ENCODE results near the gene PPIP5K2.
"Not testable (repeated sequence)": the region's sequence is repeated elsewhere in the genome, so short reads cannot be mapped to it uniquely, and the experiment has no call there.

The PPIP5K2 gene

DNA sequence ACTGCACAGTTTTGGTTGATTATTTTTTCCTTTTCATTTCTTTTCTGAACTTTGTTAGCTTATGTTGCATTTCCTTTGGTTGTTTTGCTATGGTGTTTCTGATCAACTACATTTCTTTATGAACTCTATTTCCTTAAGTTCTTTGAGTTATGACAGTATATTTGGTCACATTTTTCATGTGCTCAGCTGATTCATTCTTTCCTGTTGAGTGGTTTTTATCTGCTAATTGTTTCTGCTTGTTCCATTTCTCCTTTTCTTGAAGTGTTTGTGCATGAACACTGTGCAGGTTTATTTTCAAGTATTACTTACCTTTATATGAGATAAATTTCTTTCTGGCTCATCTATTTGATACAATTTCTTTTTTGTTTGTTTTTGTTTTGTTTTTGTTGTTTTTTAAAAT, 87.6 kb downstream of the PPIP5K2 start:
- DNase-seq (ENCODE audit: low read depth, low spot score): no peak

DNA sequence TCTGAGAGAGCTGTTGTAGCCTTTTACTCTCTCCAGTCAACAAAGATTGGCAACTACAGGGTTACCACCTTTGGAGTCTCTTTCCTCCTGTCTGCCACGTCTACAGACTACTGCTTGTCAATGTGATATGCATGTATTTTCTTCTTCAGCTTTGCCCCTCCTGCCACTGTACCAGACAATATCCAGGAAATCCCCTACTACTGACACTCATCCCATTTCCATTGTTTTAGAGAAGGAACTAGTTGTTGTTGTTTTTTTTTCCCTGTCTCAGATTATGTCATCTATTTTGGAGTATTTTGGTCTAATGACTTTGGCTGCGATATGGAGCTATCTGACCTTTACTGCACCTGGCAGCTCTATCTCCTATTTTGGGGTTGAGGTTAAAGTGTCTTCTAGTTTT, 88.4 kb downstream of the PPIP5K2 start:
- DNase-seq (ENCODE audit: low read depth, low spot score): no peak

DNA sequence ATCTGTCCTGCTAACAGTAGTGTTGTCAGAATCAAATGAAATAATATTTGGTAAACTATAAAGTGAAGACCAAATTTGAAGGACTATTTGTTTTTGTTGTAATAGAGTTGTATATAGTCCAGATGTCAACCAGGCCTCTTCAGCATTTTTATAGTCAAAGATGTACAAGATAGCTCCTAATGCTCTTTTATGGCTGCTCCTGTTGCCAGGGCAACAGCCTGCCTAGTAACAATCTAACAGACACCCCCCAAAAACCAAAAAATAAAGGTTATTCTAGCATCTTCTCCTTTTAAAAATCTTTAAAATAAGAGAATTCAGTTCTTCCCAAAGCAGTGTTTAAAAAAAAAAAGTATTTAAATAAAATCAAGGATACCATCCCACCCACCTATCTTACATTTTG, 89.0 kb downstream of the PPIP5K2 start:
- DNase-seq (ENCODE audit: low read depth, low spot score): no peak

DNA sequence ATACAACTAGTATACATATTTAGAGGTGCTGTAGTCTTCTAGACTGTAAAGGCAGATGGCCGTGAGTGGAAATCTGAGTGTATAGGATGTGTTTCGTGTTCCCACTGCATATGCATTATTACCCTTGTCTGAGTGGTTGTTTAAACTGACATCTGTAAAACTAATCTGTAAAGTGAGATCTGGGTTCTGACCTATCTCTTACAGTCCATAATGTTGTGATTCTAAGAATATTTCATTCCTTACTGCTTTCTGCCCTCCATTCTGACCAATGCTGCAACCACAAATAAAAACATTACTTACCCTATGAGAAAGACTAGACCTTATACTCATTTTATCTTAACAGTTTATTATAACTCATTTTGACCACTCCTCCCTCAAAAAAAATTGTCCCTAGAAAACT, 90.9 kb downstream of the PPIP5K2 start:
- DNase-seq (ENCODE audit: low read depth, low spot score): no peak

DNA sequence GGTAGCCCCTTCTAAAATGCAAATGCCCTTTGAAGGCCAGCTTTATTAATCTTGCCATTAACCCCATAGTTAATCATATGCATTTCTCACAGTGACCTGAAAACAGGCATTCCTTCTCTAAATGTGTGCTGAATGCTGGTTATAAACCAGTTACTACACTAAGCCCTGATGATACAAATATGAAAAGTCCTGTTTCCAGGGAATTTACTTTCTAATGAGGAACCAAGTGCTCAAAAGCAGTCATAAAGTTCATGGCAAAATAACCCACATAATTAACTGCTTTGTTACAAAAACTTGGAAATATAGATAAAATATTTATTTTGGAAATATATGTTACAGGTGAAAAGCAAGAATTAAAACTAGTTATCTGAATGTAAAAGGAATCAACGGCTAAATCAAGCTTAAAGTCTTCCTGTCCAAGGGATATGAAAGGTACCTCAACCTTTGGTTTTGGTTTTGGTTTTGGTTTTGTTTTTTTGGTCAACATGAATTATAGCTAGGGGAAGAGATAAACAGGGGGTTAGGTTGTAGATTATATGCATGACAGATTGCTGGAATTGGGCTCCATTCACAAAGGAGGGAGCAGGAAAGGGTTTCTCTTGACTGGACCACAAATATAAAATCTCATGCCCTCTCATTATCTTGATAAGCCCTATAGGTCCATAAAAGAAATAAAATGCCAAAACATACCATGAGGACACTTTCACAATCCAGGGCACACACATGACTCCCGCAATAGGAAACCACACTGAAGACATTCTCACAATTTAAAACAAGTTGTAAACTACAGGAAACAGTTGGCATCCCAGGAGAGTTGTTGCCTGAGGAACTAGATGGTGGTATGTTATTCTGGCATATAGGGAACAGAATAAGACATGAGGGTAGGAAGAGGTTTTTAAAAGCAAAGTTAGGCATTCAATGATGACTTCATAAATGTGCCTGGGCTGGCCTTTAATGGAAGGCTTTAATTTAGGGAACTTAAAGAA, 91.8 kb downstream of the PPIP5K2 start:
- no peak for DNase-seq (ENCODE audit: low read depth, low spot score)

DNA sequence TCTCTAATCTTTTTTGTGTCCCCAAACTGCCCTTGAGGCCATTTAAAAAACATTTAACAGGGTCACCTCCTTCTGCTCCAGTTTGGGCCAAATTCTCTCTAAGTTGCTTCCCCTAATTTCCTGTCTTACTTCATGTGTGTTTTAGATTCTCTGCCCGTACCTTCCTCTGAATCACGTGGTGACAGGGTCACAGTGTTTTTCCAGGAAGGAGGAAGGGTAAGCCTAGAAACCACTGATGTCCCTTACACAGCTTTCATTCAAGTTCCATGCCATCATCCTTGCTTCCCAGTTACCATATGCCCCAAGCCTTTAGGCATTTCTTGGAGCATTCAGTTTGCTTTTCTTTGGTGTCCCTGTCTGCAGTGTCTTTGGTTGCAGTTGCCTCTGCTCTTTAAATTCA, 96.0 kb downstream of the PPIP5K2 start:
- no peak for DNase-seq (ENCODE audit: low read depth, low spot score)

DNA sequence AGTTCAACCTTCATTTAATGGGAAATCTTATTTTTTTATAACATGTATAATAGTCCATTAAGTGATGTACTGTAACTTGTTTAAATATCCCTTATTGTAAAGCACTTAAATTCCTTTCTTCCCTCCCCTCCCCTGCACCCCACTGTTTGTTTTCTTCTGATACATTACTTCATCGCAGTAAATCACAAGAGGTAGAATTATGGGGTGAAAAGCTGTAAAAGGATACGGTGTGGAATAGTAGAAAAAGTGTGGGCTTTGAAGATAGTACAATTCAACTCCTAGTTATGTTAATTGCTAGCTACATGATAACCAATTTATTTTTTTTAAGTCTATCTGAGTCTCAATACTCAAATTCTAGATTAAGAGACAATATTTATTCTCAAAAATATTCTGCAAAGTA, 96.6 kb downstream of the PPIP5K2 start:
- DNase-seq (ENCODE audit: low read depth, low spot score): no peak

DNA sequence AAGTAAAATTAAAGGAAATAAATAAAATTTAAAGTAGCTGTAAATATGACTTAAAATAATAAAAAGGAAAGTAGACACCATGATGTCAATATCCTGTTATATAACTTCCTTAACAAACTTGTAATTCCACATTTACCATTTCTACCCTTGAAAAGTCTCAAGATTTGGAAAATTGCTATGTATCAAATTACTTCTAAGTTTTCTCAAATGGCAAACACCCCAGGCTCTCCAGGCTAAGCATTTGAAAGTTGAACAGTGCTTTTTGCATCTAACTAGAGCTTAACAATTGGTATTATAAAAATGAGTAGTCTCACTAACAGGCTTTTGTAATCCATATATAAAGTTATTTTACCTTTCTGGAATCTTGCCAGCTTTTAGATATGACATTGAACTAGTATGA, 97.0 kb downstream of the PPIP5K2 start:
- DNase-seq (ENCODE audit: low read depth, low spot score): no peak

DNA sequence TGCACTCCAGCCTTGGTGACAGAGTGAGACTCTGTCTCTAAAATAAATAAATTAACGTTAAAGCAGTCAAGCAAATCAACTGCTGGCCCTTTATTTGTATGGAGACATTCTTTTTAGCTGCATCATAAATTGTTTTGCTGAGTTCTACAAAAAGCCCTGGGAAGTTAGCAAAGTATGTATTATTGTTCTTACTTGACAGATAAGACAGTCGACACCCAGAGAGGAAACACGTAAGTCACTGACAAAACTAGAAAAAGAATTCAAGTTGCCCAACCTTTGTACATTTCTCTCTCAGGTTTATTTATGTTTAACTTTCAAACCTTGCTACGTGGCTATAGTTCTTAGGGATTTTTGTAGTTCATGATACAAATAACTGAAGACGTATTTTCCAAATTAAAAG, 98.1 kb downstream of the PPIP5K2 start:
- DNase-seq (ENCODE audit: low read depth, low spot score): no peak

DNA sequence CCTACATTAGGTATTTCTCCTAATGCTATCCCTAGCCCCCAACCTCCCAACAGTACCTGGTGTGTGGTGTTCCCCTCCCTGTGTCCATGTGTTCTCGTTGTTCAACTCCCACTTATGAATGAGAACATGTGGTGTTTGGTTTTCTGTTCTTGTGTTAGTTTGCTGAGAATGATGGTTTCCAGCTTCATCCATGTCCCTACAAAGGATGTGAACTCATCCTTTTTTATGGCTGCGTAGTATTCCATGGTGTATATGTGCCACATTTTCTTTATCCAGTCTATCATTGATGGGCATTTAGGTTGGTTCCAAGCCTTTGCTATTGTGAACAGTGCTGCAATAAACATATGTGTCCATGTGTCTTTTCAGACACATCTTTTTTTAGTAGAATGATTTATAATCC, 99.0 kb downstream of the PPIP5K2 start:
- DNase-seq (ENCODE audit: low read depth, low spot score): not testable (repeated sequence)

DNA sequence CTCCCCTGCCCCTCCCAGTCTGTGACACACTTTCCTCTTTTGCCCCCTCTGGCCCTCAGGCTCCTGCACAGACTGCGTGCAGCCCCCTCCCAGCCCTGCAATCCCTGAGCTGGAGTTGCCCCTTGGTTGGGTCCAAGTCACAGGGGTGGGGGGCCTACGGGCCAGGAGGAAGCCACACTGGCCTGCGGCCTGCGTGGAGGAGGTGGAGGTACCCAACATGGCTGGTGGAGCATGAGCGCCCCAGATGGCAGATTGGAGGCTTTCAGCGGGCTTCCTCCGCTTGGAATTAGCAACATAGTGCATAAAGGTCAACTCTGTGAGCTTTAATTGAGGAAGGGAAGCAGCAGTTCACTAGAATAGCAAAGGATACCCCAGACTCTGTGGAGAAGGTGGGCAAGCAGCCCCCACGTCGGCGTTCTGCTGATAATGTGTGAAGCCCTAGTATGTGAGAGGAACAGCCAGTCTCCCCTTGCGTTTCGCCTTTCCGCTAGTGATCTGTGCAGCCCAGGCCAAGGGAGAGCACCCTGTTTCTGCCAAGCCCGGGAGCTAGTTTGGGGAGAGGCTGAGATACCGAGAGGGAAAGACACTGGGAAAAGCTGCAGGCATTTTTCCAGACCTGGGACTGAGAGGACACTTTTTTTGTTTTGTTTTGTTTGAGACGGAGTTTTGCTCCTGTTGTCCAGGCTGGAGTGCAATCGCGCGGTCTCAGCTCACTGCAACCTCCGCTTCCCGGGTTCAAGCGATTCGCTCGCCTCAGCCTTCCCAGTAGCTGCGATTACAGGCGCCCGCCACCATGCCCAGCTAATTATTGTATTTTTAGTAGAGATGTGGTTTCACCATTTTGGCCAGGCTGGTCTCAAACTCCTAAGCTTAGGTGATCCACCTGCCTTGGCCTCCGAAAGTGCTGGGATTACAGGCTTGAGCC, 103.2 kb downstream of the PPIP5K2 start:
- no peak for DNase-seq (ENCODE audit: low read depth, low spot score)

DNA sequence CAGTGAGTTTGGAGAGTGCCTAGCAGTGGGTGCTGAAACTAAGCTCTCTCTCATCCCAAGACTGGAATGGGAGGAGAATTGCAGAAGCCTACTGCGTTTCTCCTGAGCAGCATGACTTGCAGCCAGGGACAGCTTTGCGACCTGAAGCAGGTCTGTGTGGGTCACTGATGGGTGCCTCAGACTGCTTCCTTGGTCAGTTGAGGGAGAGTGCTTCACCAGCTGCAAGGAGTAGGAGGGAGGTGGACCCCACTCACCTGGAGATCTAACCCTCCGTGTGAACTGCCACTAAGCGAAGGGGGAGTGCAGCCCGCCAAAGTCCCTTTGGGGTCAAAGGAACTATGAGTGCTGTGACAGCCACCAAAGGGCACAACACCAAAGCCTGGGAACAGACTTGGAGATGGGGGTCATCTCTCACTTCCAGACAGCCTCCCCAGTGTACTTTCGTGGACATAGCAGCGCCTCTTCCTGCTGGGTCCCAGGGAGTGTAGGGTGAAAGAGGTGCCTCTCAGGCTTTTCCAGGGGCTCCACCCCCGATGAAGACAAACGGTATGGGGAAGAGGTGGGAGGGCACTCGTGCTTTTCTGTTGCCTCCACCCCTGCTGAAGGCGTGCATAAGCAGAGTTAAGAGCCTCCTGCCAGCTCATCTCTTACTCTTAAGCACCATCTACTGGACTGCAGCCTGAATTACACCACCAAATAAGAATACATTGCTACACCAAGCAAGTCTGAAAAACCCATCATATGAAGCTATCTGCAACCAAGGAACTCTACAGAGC, 104.2 kb downstream of the PPIP5K2 start:
- no peak for DNase-seq (ENCODE audit: low read depth, low spot score)

DNA sequence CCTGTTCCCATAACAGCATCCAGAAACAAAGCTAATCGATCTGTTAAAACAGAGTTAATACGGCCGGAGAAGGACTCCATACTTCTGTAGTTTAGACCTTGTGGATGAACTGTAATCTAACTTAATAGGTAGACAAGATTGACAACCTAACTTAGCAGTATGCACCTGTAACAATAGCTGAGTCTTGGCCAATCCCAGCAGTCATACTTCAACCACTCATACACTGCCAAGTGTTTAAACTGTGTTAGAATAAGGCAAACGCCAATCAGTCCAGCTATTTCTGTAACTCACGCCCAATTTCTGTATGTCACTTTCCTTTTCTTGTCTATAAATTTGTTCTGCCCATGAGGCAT, 104.8 kb downstream of the PPIP5K2 start:
- no peak for DNase-seq (ENCODE audit: low read depth, low spot score)

DNA sequence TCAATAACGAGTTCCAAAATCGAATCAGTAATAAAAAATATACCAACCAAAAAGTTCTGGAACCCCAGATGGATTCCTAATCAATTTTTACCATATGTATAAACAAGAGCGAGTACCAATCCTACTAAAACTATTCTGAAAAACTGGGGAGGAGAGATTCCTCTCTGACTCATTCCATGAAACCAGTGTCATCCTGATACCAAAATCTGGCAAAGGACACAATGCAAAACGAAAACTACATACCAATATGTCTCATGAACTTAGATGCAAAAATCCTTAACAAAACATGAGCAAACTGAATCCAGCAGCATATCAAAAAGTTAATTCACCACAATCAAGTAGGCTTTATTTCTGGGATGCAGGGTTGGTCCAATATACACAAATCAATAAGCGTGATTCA, 108.0 kb downstream of the PPIP5K2 start:
- no peak for DNase-seq (ENCODE audit: low read depth, low spot score)

DNA sequence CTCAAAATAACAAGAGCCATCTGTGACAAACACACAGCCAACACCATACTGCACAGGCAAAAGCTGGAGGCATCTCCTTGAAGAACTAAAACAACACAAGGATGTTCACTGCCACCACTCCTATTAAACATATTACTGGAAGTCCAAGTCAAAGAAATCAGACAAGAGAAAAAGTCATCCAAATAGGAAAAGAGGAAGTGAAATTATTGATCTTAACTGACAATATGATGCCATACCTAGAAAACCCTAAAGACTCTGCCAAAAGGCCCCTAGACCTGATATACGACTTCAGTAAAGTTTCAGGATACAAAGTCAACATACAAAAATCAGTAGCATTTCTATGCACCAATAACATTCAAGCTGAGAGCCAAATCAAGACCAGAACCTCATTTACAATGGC, 108.5 kb downstream of the PPIP5K2 start:
- no peak for DNase-seq (ENCODE audit: low read depth, low spot score)

DNA sequence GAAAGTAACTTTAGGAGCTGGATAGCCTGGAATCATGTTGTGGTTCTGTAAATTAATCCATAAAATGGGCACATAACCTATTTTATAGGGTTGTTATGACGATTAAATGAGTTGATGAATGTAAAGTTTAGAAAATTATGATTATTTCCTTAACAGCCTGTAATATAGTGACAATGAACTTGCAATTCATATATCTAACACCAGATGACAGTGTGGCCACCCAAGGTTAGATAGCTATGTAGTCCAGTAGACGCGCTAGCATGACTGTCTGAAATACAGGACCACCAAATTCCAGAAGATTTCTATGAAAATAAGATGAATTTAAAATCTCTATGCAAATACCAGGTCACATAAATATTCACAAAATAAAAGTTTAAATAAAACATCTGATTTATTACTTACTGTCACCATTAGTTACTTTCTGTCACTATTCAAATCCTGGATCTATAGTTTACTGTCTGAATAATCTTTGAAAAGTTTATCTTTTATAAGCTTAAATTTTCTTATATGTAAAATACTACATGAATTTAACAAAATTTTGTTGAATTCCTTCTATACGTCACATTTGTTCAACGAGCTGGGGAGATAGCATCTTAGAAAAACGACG, 112.4 kb downstream of the PPIP5K2 start:
- no peak for DNase-seq (ENCODE audit: low read depth, low spot score)

DNA sequence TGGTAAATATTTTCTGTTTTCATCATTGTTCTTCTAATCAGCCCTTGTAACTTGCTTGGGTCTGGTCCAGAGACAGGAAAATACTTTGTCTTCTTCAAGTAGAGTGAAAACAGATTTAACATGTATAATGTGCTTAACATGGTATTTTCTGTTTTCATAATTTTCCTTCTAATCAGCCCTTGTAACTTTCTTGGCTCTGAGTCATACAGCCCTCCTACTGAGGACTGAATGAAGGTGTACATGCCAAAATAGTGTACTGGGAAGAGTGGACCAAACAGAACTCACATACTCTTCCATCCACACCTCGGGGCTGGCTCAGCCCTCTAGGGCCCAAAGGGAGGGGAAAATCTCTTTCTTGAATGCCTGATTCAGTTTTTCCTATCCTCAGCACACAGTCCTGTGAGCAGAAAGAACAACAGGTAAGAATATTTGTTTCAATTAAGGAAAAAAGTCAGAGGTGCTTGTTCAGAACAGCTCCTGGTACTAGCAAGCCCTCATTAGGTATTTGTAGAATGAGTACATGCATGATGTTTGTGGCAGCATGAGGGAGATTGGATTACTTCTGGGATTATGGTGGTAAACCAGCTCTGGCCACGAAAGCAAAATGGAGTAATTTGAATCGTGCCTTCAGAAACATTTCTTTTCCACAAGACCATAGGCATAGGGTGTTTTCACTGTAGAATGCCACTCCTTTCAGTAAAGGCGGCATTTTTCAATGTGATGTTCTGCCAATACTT, 114.3 kb downstream of the PPIP5K2 start:
- no peak for DNase-seq (ENCODE audit: low read depth, low spot score)

DNA sequence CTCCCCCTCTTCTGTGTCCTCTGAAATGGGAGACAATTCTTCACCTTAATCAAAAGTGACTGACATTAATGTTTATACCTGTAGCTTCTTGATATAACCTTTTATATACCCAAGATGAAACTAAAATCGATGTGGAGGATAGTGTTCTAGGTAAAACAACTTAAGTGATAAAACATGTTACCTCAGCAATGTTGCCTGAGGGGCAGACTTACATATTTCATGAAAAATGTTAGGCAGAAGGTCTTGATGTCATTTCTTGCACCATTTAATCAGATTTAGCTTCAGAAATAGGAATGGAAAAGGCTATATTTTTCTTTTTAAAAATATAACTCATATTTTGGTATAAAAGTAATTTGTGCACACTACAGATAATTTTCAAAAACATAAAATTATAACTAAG, 115.8 kb downstream of the PPIP5K2 start:
- no peak for DNase-seq (ENCODE audit: low read depth, low spot score)

DNA sequence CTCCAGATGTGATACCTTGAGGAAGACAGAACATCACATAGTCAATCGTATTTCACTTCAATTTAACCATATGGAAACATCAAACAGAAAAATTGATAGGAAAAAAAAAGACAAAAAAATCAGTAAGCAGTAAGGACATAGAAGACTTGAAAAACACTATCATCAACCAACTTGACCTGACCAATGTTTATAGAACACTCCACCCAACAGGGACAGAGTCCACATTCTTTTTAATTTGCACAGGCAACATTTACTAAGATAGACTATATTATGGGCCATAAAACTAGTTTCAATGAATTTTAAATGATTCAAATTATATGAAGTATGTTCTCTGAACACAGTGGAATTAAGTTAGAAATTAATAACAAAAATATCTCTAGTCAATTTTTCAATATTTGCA, 117.7 kb downstream of the PPIP5K2 start:
- no peak for DNase-seq (ENCODE audit: low read depth, low spot score)

DNA sequence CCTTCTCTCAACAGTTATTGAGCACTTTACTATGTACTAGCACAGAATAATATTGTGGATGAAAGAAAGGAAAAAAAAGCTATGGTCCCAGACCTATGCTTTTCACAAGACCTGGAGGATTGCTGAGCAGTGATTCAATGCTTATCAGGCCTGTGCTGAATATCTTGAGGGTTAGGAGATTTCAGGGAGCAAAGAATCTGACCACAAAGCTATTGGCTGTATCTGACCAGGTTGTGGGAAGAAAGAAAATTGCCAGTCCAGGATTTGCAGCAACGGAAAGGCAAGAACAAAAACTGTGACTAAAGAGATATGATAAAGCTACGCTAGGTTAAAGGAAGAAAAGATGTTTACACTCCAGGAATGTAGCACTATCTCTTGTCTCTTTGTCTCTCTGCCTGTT, 123.6 kb downstream of the PPIP5K2 start:
- no peak for DNase-seq (ENCODE audit: low read depth, low spot score)

DNA sequence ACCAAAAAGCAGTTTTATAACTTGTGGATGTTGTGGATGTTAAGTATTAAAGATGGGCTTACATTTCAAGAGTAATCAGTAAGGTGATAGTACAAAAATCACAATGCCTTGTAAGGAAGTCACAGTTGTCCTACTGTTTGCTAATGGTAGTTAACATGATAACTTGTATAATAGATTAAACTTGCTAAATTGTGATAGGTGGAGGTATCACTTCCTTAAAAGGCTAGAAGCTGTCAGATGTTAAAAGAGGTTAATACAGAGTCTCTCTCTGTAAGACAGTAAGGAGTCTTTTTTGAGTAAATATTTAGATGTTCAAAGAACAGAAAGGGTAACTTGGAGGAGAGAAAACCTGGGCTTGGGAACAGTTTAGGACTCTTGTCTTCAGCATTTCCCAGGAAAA, 124.3 kb downstream of the PPIP5K2 start:
- DNase-seq (ENCODE audit: low read depth, low spot score): no peak
